ENCODE data around the gene OBI1.

The OBI1 gene

DNA sequence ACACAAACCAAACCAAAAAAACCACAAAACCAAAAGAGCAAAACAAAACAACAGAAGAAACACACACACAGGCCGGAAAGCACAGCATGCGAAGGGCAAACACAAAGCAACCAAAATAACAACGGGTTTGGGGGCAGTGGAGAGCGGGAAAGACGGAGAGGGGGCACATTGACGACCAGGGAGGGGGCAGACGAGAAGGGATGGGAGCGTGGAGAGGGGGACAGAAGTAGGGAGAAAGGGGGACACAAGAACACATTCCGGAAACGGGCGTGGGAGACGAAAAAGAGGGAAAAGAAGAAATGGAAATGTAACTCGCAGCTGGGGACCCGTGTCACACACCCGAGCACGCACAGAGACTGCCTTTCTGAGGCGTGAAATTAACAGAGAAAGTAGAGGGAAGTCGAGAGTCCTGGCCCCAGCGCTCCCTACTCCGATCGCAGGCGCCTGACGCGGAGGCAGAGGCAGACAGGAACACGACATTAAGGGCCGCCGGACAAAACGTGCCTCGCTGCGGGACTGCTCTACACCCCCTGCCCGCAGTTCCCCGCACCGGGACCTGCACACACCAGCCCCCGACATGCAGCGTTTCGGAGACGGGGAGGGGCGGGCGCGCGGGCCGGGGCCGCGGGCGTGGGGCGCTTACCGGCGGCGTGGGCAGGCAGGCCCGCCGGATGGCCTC lies 56.3 kb downstream of the OBI1 start:
- DNase-seq, result no peak

- no peak for DNase-seq
Observed at GRCh38 chr13:78601874-78602560, 56.9 kb downstream of the OBI1 start.

- no peak for DNase-seq
Observed at GRCh38 chr13:78601124-78601873, 57.7 kb downstream of the OBI1 start.

- DNase-seq, result no peak
Observed at GRCh38 chr13:78600280-78600883, 58.6 kb downstream of the OBI1 start.

DNA sequence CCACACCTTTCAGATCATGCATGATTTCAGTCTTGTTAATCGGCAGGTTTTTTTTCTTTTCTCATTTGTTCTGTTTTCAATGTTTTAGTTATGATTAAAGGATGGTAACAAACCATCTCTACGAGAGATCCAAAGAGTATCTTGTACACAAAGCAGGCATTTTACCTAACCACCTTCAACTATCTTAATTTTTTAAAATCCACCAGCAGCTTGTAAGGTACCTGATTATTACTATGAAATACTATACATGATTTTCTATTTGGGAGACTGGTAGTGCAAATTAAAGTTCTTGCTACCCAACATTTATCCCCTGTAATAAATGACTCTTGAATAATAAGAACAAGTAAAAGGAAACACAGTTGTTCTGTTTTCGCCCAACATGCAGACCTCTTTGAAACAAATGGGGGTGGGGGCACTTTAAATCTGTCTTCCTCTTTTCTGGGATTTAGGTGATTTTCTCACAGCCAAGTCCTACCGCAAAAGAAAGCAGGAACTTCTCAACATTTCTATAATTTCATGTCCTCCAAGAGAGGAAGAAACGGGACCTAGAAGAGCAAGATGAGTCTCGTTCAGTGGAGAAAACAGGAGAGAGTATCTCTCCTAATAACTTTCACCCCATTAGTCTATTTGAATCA lies 59.2 kb downstream of the OBI1 start:
- no peak for DNase-seq

- DNase-seq, result no peak
Observed at GRCh38 chr13:78598966-78599644, 59.9 kb downstream of the OBI1 start.

DNA sequence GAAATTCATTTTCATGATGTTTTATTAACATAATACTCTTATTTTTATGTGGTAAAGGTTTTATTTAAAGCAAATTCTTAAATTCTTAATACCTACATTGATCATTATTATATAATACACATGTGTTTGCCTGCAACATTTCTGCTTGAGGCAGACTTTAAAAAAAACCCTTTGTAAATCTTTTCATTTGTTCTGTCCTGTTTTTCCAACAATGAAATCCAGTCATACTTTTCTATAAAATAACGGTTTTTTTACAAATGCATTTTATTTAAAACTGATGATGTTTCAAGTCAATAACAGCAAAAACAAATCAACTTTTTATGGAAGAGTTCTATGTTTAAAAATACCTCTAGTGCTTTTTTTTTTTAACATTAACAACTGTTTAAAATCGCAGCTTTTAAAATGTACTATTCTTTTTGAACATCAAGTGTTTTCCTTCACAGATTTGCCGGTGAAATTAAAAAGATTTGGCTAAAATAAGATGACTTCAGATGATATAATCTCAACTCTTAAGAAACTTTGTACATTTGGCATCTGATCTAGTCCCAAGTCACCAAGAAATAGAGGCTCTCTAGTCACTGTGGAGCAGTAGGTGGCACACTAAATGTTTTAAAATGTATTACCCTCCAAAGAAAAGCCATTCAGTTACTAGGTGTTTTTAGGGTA lies 60.7 kb downstream of the OBI1 start:
- DNase-seq, result no peak

GRCh38 chr13:78597602-78597932 lies 61.4 kb downstream of the OBI1 start:
- no peak for DNase-seq

GRCh38 chr13:78596736-78597601 lies 62.0 kb downstream of the OBI1 start:
- no peak for DNase-seq

DNA sequence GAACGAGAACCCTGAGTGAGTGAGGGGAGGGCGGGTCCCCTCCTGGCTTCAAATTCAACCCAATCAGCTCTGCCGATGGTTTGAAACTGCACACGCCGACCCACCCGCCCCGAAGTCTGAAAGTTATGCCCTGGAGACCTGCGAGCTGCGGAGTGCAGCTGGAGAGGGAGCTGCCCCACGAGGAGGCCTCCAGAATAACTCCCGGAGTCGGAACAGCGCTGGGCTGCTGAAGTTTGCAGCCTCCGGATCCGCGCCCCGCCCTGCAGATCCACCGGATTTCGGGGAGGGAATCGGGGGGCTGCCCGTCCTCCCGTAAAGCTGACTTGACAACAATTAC lies 62.6 kb downstream of the OBI1 start:
- DNase-seq, result no peak

DNA sequence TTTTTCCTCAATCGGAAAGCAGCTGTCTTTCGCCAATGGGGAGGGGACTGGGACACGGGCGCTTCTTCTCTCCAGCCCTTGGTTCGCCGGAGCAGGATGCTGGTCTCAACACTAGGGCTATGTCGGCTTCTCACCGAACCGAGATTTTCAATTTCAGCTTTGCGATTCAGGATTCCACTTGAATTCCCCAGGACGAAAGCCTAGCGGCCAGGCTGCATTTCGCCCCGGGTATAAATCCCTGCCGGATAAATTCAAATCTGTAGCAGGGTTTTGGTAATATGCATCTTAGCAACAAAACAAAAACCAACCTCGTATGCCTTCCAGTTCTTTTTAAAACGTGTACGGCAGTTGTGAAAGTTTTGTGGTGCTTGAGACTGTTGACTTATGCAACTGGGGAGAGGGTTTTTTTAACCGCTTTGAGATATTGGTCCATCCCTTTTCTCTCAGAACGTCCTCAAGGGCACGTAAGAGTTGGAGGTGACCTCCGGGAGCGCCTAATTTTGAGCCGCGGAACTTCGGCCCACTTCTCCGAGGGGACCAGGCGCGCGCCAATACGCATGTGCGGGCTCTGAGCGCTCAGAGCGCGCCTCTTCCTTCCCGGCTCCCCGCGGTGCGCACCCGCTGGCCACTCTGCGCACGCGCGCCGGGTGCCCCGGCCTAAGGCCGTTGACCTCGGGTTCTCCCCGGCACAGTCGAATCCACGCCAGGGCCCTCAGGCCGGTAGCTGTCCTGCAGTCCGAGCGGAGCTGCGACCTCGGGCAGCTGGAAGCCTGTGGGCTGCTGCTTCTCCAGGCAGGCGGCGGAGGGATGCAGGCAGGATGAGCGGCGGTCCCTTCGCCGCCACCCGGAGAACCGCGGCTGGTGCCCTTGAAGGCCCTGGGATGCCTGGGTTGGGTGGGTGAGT lies 63.2 kb downstream of the OBI1 start:
- no peak for DNase-seq

DNA sequence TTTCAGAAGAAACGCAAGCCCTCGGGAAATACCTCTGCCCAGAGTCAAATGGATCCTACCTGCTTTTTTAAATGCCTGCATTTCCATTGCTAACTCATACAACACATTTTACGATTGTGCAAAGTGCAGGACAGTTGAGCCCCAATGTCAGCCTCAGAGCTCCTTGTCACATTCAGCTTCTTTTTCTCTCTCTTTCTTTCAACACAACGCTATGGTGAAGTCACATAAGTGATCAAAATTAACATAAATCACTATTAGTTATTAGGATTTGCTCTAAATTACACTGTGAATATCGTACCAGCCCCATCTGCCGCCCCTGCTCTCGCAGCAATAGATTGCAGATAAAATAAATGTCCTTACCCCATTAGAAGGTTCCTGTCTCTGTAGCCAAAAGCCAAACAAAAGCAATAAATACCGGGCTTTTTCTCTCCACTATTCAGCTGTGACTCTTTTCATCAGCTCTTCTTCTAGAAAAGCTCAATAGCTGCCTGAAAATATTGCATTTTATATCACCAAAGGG lies 64.4 kb downstream of the OBI1 start:
- DNase-seq, result no peak

- no peak for DNase-seq
Observed at GRCh38 chr13:78593652-78594455, 65.1 kb downstream of the OBI1 start.

DNA sequence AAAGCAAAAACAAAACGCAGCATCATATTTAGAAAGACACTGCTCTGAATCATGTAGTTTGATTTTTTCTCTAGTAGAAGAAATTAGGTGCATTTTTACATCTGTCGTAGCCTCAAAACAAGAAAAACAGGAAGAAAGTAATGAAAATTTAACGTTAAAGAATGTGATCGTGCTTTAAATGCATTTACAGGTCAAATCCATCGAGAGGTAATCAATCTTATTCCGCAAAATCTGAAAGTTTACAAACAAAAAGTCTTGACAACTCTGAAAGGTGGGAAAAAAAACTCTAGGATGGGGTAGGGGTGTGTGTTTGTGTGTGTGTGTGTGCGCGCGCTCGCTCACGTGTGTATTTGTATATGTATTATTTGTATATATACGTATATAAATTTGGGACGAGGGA lies 65.8 kb downstream of the OBI1 start:
- DNase-seq, result no peak

GRCh38 chr13:78592584-78592983 lies 66.4 kb downstream of the OBI1 start:
- DNase-seq, result no peak

GRCh38 chr13:78589206-78589605 lies 69.7 kb downstream of the OBI1 start:
- DNase-seq, result no peak

GRCh38 chr13:78587395-78587794 lies 71.6 kb downstream of the OBI1 start:
- no peak for DNase-seq

- DNase-seq, result no peak
Observed at GRCh38 chr13:78586706-78587105, 72.2 kb downstream of the OBI1 start.

GRCh38 chr13:78576261-78576660 lies 82.7 kb downstream of the OBI1 start:
- no peak for DNase-seq

All from NCI-H187 treated with DMSO at 0.1 percent for 48 hours (cell line).